HCT116 (cell line): ENCODE measurements around the gene UQCRQ. TPM values are rescaled to one million over a fixed set of nuclear protein-coding genes. Genes with fewer than 3 reads are reported as not detected.

Source experiments
- ATAC-seq: fragments of 200-7000 bp; cut with Tn5 transposase; 2 replicates; pipeline ENCODE4 v1.9.1; 2020; ENCODE audit warnings: mild to moderate bottlenecking, moderate library complexity
- BruUV-seq: library from RNA; stranded (reverse); fragments of 400-500 nt; replicated peaks from 2 replicates; lab custom pipeline; 2021; lab: Mats Ljungman, UMichigan
- CTCF ChIA-PET: fragments of 300-600 bp; sonication (Branson Sonifier 250); formaldehyde crosslinking; loops from one replicate; lab custom pipeline; 2021; ENCODE audit warnings: antibody characterized with exemption; lab: Charles Lee
- POLR2A ChIA-PET: fragments of 300-600, 350-600 bp; sonication (Branson Sonifier 250); formaldehyde crosslinking; loops from one replicate; lab custom pipeline; 2021; ENCODE audit warnings: antibody characterized with exemption; lab: Charles Lee
- RAD21 ChIA-PET, 2 experiments: fragments of 300-600 bp; sonication (Branson Sonifier 250); formaldehyde crosslinking; loops; one replicate each; lab custom pipeline; 2023; ENCODE audit warnings: low total read pairs in 2 of 2; ENCODE audit not compliant: uncharacterized antibody in 2 of 2, unreplicated experiment in 2 of 2, low non-redundant PET in 1 of 2; lab: Charles Lee
- DNase-seq: peaks from one replicate; pipeline ENCODE4 v3.0.0-alpha.2; 2010; ENCODE audit warnings: low read depth, low spot score
- H2AFZ ChIP-seq: fragments of 200-600 bp; shearing (Covaris generic), sonication (generic); 2 replicates; pipeline ENCODE4 v1.6.1; 2017; ENCODE audit warnings: low read depth, mixed run types, mixed read lengths, antibody characterized with exemption, low read length; ENCODE audit not compliant: poor library complexity, severe bottlenecking
- H3K27ac ChIP-seq: 2 replicates; pipeline ENCODE4 v1.5.1; 2012; ENCODE audit warnings: low read depth, low read length
- H3K27me3 ChIP-seq: fragments of 200-600 bp; sonication (generic); 2 replicates; pipeline ENCODE4 v1.6.1; 2016; ENCODE audit warnings: mixed run types, low read length, mixed read lengths; ENCODE audit not compliant: insufficient read depth
- H3K36me3 ChIP-seq, 2 experiments: fragments of 200-500 bp in 1 of 2; fragments of 200-600 bp in 1 of 2; sonication (Bioruptor generic) in 1 of 2; sonication (generic) in 1 of 2; 2 replicates each; pipeline versions ENCODE4 v1.5.1 to v1.6.1; 2014 to 2016; ENCODE audit warnings: low read length in 2 of 2, inconsistent platforms in 1 of 2, mixed read lengths in 1 of 2, mixed run types in 1 of 2; ENCODE audit not compliant: insufficient read depth in 2 of 2, control insufficient read depth in 1 of 2
- H3K4me1 ChIP-seq, 2 experiments: fragments of 200-600 bp in 1 of 2; sonication (generic) in 1 of 2; 2 replicates each; pipeline versions ENCODE4 v1.5.1 to v1.6.1; 2012 to 2017; ENCODE audit warnings: low read length in 2 of 2, inconsistent platforms in 1 of 2, mild to moderate bottlenecking in 1 of 2, mixed read lengths in 1 of 2, mixed run types in 1 of 2, moderate library complexity in 1 of 2; ENCODE audit not compliant: insufficient read depth in 2 of 2, control insufficient read depth in 1 of 2
- H3K4me2 ChIP-seq: fragments of 200-600 bp; sonication (generic); 2 replicates; pipeline ENCODE4 v1.6.1; 2017; ENCODE audit warnings: mixed run types, low read length, mixed read lengths
- H3K4me3 ChIP-seq, 2 experiments: fragments of 200-600 bp in 1 of 2; sonication (generic) in 1 of 2; replicated peaks in 1 of 2; 2 replicates each; pipeline ENCODE4 v1.5.1; 2011 to 2016; ENCODE audit warnings: low read length in 2 of 2, control low read depth in 1 of 2, low read depth in 1 of 2, mild to moderate bottlenecking in 1 of 2, mixed read lengths in 1 of 2, mixed run types in 1 of 2
- H3K79me2 ChIP-seq: fragments of 200-600 bp; sonication (generic); 2 replicates; pipeline ENCODE4 v1.6.1; 2017; ENCODE audit warnings: mild to moderate bottlenecking, mixed run types, low read length, moderate library complexity, mixed read lengths; ENCODE audit not compliant: insufficient read depth
- H3K9ac ChIP-seq: fragments of 200-600 bp; sonication (generic); 2 replicates; pipeline ENCODE4 v1.6.1; 2016; ENCODE audit warnings: low read length, mixed read lengths
- H3K9me2 ChIP-seq: fragments of 200-600 bp; sonication (generic), shearing (Covaris generic); 2 replicates; pipeline ENCODE4 v1.6.1; 2017; ENCODE audit warnings: mixed run types, mild to moderate bottlenecking, moderate library complexity; ENCODE audit not compliant: insufficient read depth
- H3K9me3 ChIP-seq, 2 experiments: fragments of 200-500 bp in 1 of 2; fragments of 200-600 bp in 1 of 2; sonication (Bioruptor generic) in 1 of 2; sonication (generic) in 1 of 2; 2 replicates each; pipeline ENCODE4 v1.6.1; 2014 to 2017; ENCODE audit warnings: low read length in 2 of 2, mixed read lengths in 2 of 2, inconsistent platforms in 1 of 2, low read depth in 1 of 2, mild to moderate bottlenecking in 1 of 2, mixed run types in 1 of 2, moderate library complexity in 1 of 2; ENCODE audit not compliant: control insufficient read depth in 1 of 2, insufficient read depth in 1 of 2
- H4K20me1 ChIP-seq: fragments of 200-600 bp; sonication (generic), shearing (Covaris generic); 2 replicates; pipeline ENCODE4 v1.6.1; 2017; ENCODE audit warnings: mixed run types, mild to moderate bottlenecking, moderate library complexity; ENCODE audit not compliant: insufficient read depth
- CBX3 ChIP-seq: IDR thresholded peaks from 2 replicates; pipeline ENCODE4 v1.6.1; 2012; ENCODE audit warnings: low read depth
- EZH2phosphoT487 ChIP-seq: fragments of 200-600 bp; IDR thresholded peaks from 2 replicates; pipeline ENCODE4 v1.6.1; 2018; ENCODE audit warnings: antibody characterized with exemption, borderline replicate concordance
- FOSL1 ChIP-seq: IDR thresholded peaks from 2 replicates; pipeline ENCODE4 v1.6.1; 2012; ENCODE audit warnings: low read depth
- JUND ChIP-seq: IDR thresholded peaks from 2 replicates; pipeline ENCODE4 v1.6.1; 2012
- RAD21 ChIP-seq: IDR thresholded peaks from 2 replicates; pipeline ENCODE4 v1.6.1; 2012; ENCODE audit warnings: low read depth, mild to moderate bottlenecking
- REST ChIP-seq: IDR thresholded peaks from 2 replicates; pipeline ENCODE4 v1.6.1; 2012; ENCODE audit warnings: low read depth
- SIN3A ChIP-seq: IDR thresholded peaks from 2 replicates; pipeline ENCODE4 v1.6.1; 2012; ENCODE audit warnings: low read depth
- TCF7L2 ChIP-seq: IDR thresholded peaks from 2 replicates; pipeline ENCODE4 v1.7.0; 2011; ENCODE audit warnings: borderline replicate concordance, inconsistent platforms; ENCODE audit not compliant: insufficient read depth, insufficient read length; ENCODE audit errors: extremely low read depth
- YY1 ChIP-seq: IDR thresholded peaks from 2 replicates; pipeline ENCODE4 v1.6.1; 2011; ENCODE audit warnings: low read length, low read depth, moderate library complexity, mild to moderate bottlenecking; ENCODE audit not compliant: insufficient replicate concordance; ENCODE audit errors: extremely low read depth
- ZFX ChIP-seq: fragments of 450-650 bp; IDR thresholded peaks from 2 replicates; pipeline ENCODE4 v1.6.1; 2017
- intact Hi-C: fragments of 100-400 bp; cut with micrococcal nuclease; formaldehyde crosslinking; loops from 2 replicates; pipeline ENCODE4 v1.10.0; 2022
- total RNA-seq: library from RNA; stranded (reverse); gene quantifications from one replicate; pipeline ENCODE4 v1.2.1, GENCODE V29; 2021; ENCODE audit not compliant: unreplicated experiment
- TF ChIP-seq, protein P1 (sequence below), 3 experiments: fragments of 200-600 bp in 1 of 3; sonication (generic) in 1 of 3; IDR thresholded peaks in 2 of 3; conservative IDR thresholded peaks in 1 of 3; 2 replicates each; pipeline ENCODE4 v1.5.1; 2012 to 2017; ENCODE audit warnings: low read depth in 2 of 3, low read length in 2 of 3, antibody characterized with exemption in 1 of 3, borderline replicate concordance in 1 of 3, control low read depth in 1 of 3, mild to moderate bottlenecking in 1 of 3, mixed read lengths in 1 of 3, mixed run types in 1 of 3, moderate library complexity in 1 of 3; ENCODE audit not compliant: insufficient read depth in 1 of 3

Gene UQCRQ
- total RNA-seq, 1 experiment from 2014 or later: 528 TPM

DNA sequence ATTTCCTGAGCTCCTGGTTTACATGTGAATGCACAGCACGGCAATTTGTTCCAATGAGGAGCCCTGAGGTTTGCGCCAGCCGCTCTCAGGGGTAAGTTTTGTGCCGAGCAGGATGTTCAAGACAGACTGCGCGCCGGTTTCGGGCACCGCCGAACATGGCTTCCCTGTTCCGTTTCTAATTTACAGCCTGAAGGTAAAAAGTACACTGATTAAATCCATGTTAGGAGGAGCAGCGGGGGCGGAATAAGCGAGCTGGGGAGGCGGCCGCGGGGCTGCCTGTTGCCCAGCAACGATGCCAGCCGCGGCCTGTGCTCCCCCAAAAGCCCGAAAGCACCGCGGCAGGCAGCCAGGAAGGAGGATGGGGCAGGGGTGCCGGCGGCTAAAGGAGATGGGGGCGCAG, 47.0 kb upstream of the UQCRQ start:
- Histone ChIP-seq H3K79me2 (no peaks in the 10 kb centered on the region), H3K9me3 (no peaks in the 10 kb centered on the region), H3K27me3 (no peaks in the 10 kb centered on the region), H4K20me1 (no peaks in the 10 kb centered on the region), H3K4me2 (no peak overlapping the region), H2AFZ (no peak overlapping the region), H3K27ac (no peak overlapping the region), H3K9me2 (no peaks in the 10 kb centered on the region), H3K4me3 (no peak overlapping the region), H3K9ac (no peak overlapping the region), H3K36me3 (no peaks in the 10 kb centered on the region), H3K4me1 (peaks cover 0 to 11% of the 10 kb centered on the region in 2 experiments; a peak in 1 of 4 replicates)
- no peak for DNase-seq
- ChIA-PET CTCF (interaction anchor here (0.6 to 3.9 kb wide), 32 partner anchors 10 to 451 kb away, joined by 3 to 69 read pairs (median 4); partner anchors contain the start of genes CCNI2, GDF9, KIF3A and SHROOM1), RAD21 (interaction anchor here (0.7 to 1.3 kb wide), 6 partner anchors 12 to 314 kb away, joined by 3 to 8 read pairs (median 5); no protein-coding TSS in a partner anchor), POLR2A (interaction anchor here (0.8 to 1.4 kb wide), 2 partner anchors 64 to 82 kb away, joined by 4 read pairs; partner anchors contain the start of gene KIF3A)
- no TSS peak for BruUV-seq
- TF ChIP-seq ZFX (no peak), EZH2phosphoT487 (no peak), REST (no peak), FOSL1 (no peak), YY1 (no peak), RAD21 (no peak), TCF7L2 (no peak), JUND (no peak), SIN3A (no peak), CBX3 (no peak)
- TF ChIP-seq, protein P1, sequence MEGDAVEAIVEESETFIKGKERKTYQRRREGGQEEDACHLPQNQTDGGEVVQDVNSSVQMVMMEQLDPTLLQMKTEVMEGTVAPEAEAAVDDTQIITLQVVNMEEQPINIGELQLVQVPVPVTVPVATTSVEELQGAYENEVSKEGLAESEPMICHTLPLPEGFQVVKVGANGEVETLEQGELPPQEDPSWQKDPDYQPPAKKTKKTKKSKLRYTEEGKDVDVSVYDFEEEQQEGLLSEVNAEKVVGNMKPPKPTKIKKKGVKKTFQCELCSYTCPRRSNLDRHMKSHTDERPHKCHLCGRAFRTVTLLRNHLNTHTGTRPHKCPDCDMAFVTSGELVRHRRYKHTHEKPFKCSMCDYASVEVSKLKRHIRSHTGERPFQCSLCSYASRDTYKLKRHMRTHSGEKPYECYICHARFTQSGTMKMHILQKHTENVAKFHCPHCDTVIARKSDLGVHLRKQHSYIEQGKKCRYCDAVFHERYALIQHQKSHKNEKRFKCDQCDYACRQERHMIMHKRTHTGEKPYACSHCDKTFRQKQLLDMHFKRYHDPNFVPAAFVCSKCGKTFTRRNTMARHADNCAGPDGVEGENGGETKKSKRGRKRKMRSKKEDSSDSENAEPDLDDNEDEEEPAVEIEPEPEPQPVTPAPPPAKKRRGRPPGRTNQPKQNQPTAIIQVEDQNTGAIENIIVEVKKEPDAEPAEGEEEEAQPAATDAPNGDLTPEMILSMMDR (IDR thresholded peaks at IDR 0.05 in 2 of 3, conservative IDR thresholded peaks at IDR 0.05 in 1 of 3; ENCODE audit: borderline replicate concordance in 1 of 3, insufficient read depth in 1 of 3, low read depth in 2 of 3, low read length in 2 of 3): no peak
- intact Hi-C loops: no loop called here
- no peak for ATAC-seq
